ENCODE data around the gene SHISA6. TPM values are rescaled to one million over a fixed set of nuclear protein-coding genes. Genes with fewer than 3 reads are reported as not detected.

Gene SHISA6
- total RNA-seq, 1 experiment from 2014 or later = not detected

DNA sequence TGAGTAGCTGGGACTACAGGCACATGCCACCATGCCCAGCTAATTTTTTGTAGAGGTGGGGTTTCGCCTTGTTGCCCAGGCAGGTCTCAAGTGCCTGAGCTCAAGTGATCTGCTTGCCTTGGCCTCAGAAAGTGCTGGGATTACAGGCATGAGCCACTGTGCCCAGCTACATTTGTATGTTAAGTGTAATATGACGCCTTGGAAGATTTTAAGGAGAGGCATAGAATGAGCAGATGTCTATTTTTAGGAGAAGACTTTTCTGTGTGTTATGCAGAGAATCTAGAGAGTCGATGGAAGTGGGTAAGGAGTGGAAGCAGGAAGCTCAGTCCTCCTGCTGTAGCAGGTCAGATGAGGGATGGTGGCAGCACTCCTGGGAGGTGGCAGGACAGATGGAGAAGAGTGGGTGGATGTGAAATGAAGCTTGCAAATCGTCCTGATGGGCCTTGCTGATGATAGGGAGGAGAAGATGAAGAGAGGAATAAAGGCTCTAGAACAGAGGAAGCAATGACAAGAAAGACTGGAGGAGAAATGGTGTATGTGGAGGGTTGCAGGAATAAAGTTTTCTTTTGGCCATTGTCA, 125.3 kb downstream of the SHISA6 start:
- TF ChIP-seq CTCF (IDR thresholded peaks at IDR 0.05) (no peak), REST (IDR thresholded peaks at IDR 0.05; ENCODE audit: insufficient read depth in 1 of 2, low read depth in 2 of 2, low read length in 1 of 2) (no peak), TCF7L2 (IDR thresholded peaks at IDR 0.05; ENCODE audit: low read depth, low read length) (no peak), SIN3A (IDR thresholded peaks at IDR 0.05; ENCODE audit: borderline replicate concordance, insufficient read depth, low read depth, low read length) (no peak), POLR2AphosphoS5 (IDR thresholded peaks at IDR 0.05; ENCODE audit: low read depth, low read length) (no peak)
- in situ Hi-C loops (cut with HindIII; ENCODE audit: low pct_unique_long_range_greater_than_20kb, low sequenced_read_pairs) (no loop called here), intact Hi-C loops (cut with micrococcal nuclease; ENCODE audit: unreplicated experiment) (no loop called here)
- ATAC-seq (no peak), DNase-seq (ENCODE audit: low read depth, low spot score) (no peak)
- CTCF ChIA-PET = no interaction called here
- no peaks in the 10 kb centered on the region for H3K4me1 ChIP-seq (ENCODE audit: control insufficient read depth, insufficient read depth, low read length)
- POLR2A ChIA-PET = no interaction called here
- no peaks in the 10 kb centered on the region for H3K27me3 ChIP-seq (ENCODE audit: control insufficient read depth, insufficient read depth, low read length)
- no peak overlapping the region for H3K4me3 ChIP-seq (ENCODE audit: low read depth in 2 of 2, low read length in 2 of 2)
- H3K27ac ChIP-seq (ENCODE audit: low read length) = no peak overlapping the region
- H3K36me3 ChIP-seq (ENCODE audit: control insufficient read depth, insufficient read depth, low read length) = no peaks in the 10 kb centered on the region
- no TSS peak for BruUV-seq (replicated peaks)
- no peaks in the 10 kb centered on the region for H3K9me3 ChIP-seq (ENCODE audit: control insufficient read depth, insufficient read depth, low read depth, low read length)

- in situ Hi-C loops (cut with HindIII; ENCODE audit: low pct_unique_long_range_greater_than_20kb, low sequenced_read_pairs) = no loop called here
- POLR2A ChIA-PET = no interaction called here
- Histone ChIP-seq H3K4me1 (ENCODE audit: control insufficient read depth, insufficient read depth, low read length) (no peaks in the 10 kb centered on the region), H3K27me3 (ENCODE audit: control insufficient read depth, insufficient read depth, low read length) (no peaks in the 10 kb centered on the region), H3K4me3 (ENCODE audit: low read depth in 2 of 2, low read length in 2 of 2) (no peak overlapping the region), H3K9me3 (ENCODE audit: control insufficient read depth, insufficient read depth, low read depth, low read length) (no peaks in the 10 kb centered on the region), H3K36me3 (ENCODE audit: control insufficient read depth, insufficient read depth, low read length) (no peaks in the 10 kb centered on the region), H3K27ac (ENCODE audit: low read length) (no peak overlapping the region)
- TF ChIP-seq POLR2AphosphoS5 (IDR thresholded peaks at IDR 0.05; ENCODE audit: low read depth, low read length) (no peak), TCF7L2 (IDR thresholded peaks at IDR 0.05; ENCODE audit: low read depth, low read length) (no peak), REST (IDR thresholded peaks at IDR 0.05; ENCODE audit: insufficient read depth in 1 of 2, low read depth in 2 of 2, low read length in 1 of 2) (no peak), SIN3A (IDR thresholded peaks at IDR 0.05; ENCODE audit: borderline replicate concordance, insufficient read depth, low read depth, low read length) (no peak), CTCF (IDR thresholded peaks at IDR 0.05) (no peak)
- BruUV-seq (replicated peaks) = no TSS peak
- no peak for ATAC-seq
- CTCF ChIA-PET = no interaction called here
- intact Hi-C loops (cut with micrococcal nuclease; ENCODE audit: unreplicated experiment) = no loop called here
- DNase-seq (ENCODE audit: low read depth, low spot score) = no peak
These were observed 128.6 kb downstream of the SHISA6 start for GRCh38 chr17:11369575-11369974.

Measured in Panc1 (cell line).